ENCODE results near the gene PCNP.

- TF ChIP-seq CTCF (IDR thresholded peaks at IDR 0.05): no peak
- TF ChIP-seq POLR2A (IDR thresholded peaks at IDR 0.05): no peak
- TF ChIP-seq EP300 (IDR thresholded peaks at IDR 0.05): no peak
These were observed 62.2 kb downstream of the PCNP start for GRCh38 chr3:101635954-101636798.

Measured in ovary (tissue), 3 donors.